ENCODE results near the gene PTRHD1. TPM values are rescaled to one million over a fixed set of nuclear protein-coding genes. Genes with fewer than 3 reads are reported as not detected.
A peak's percentile ranks its signal among the peaks of the same experiment; 100 is the strongest.
"Not testable (repeated sequence)": the region's sequence is repeated elsewhere in the genome, so short reads cannot be mapped to it uniquely, and the experiment has no call there.

Gene PTRHD1
- 10 to 100 TPM; 21.4 to 44.8 (median 27.2) TPM for total RNA-seq

DNA sequence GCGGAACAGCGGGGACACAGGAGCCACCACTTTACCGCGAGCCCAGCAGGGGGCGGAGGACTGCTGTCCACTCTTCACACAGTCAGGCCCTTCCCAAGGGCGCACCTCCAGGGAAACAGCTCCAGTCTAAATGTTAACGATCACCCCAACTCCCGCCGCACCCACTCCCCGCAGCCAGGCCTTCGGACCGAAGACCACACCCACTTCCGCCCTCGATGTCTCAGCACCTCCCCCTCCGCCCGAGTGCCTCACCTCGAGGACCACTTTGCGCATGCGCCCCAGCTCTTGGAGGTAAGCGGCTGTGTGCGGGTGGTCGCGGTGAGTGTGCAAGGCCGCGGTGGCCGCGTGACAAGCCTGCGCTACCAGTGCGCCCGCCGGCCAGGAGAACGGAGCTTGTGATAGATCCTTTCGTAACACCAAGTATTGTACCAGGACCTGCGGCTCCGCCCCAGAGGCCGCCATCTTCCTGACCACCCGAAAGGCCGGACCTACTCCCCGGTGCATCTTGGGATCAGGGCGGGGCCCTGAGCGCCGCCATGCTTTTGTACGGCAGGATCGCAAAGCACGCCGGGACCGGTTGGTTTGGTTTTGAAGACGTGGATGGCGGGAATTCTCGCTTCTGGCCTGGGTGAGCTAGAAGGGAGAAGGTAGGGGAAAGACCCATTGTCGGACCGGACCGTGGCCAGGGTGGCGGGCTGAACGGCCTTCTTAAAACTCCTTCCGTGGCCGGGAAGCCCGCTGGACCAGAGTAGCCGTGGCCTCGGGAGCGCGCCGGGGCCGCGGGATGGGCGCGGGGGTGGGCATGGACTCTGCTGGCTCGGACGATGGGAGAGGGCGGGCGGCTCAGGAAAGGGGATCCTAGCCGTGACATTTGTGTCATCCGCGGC is at the start of gene PTRHD1, which contains the start of gene CENPO:
Gene PTRHD1 (minus strand): TSS at position 518 of the 887 bp plus-strand sequence. CDS start 14 bp downstream, at position 504.
Gene CENPO (plus strand): TSS at position 552 of the 887 bp plus-strand sequence. CDS start 495 bp downstream, outside the sequence.
- ATAC-seq (replicated peaks in 6 of 8), result peak; percentile 89 to 94 (median 92)
- H3K4me3 ChIP-seq, result peak within 1 kb of the TSS; percentile 78 to 99 (median 90)
- WGBS, 10 experiments, result 0 to 3% (median 0%) methylated on average over 2 to 19 of the region's 74 CpGs; no CpG with 5 or more reads in 5 of the 10 experiments
- H3K27ac ChIP-seq, result peak within 1 kb of the TSS; percentile 100
- H3K4me1 ChIP-seq (replicated peaks in 1 of 2), result peaks cover 5 to 6% of the 10 kb centered on the region in 2 donors
- in situ Hi-C loops (cut with MboI; ENCODE audit: low pct_unique_long_range_greater_than_20kb in 2 of 9, low sequenced_read_pairs in 9 of 9, unreplicated experiment in 9 of 9), result no loop called here

GRCh38 chr2:24842081-24843050 is 49.2 kb upstream of the PTRHD1 start:
- in situ Hi-C loops (cut with MboI; ENCODE audit: low pct_unique_long_range_greater_than_20kb in 2 of 9, low sequenced_read_pairs in 9 of 9, unreplicated experiment in 9 of 9), result loop anchor here in 2 of 9 experiments (25.0 kb wide), 1 partner anchor 430 kb away; no protein-coding TSS in a partner anchor
- Histone ChIP-seq H3K4me3 (no peak overlapping the region), H3K27ac (no peak overlapping the region), H3K4me1 (replicated peaks in 1 of 2) (no peaks in the 10 kb centered on the region)
- ATAC-seq (replicated peaks in 6 of 8), result no peak
- WGBS, 10 experiments, result 73 to 100% (median 93%) methylated on average over 1 to 26 of the region's 39 CpGs; no CpG with 5 or more reads in 1 of the 10 experiments

- H3K4me1 ChIP-seq (replicated peaks in 1 of 2), result no peaks in the 10 kb centered on the region
- in situ Hi-C loops (cut with MboI; ENCODE audit: low pct_unique_long_range_greater_than_20kb in 2 of 9, low sequenced_read_pairs in 9 of 9, unreplicated experiment in 9 of 9), result loop anchor here in 2 of 9 experiments (25.0 kb wide), 1 partner anchor 429 kb away; no protein-coding TSS in a partner anchor
- no peak for ATAC-seq (replicated peaks in 6 of 8)
- H3K27ac ChIP-seq, result no peak overlapping the region
- 83 to 100% (median 84%) methylated on average over 2 to 6 of the region's 26 CpGs; no CpG with 5 or more reads in 5 of the 10 experiments for WGBS, 10 experiments
- H3K4me3 ChIP-seq, result no peak overlapping the region
Measured at GRCh38 chr2:24840962-24841945, 48.1 kb upstream of the PTRHD1 start.

- H3K27ac ChIP-seq, result no peak overlapping the region
- H3K4me3 ChIP-seq, result no peak overlapping the region
- H3K4me1 ChIP-seq (replicated peaks in 1 of 2), result no peaks in the 10 kb centered on the region
- 82 to 100% (median 82%) methylated on average over 1 to 7 of the region's 17 CpGs; no CpG with 5 or more reads in 5 of the 10 experiments for WGBS, 10 experiments
- in situ Hi-C loops (cut with MboI; ENCODE audit: low pct_unique_long_range_greater_than_20kb in 2 of 9, low sequenced_read_pairs in 9 of 9, unreplicated experiment in 9 of 9), result loop anchor here in 2 of 9 experiments (25.0 kb wide), 1 partner anchor 428 kb away; no protein-coding TSS in a partner anchor
- ATAC-seq (replicated peaks in 6 of 8), result no peak
Measured at GRCh38 chr2:24840164-24840869, 47.1 kb upstream of the PTRHD1 start.

GRCh38 chr2:24839729-24840128 is 46.5 kb upstream of the PTRHD1 start:
- Histone ChIP-seq H3K4me1 (replicated peaks in 1 of 2) (no peaks in the 10 kb centered on the region), H3K4me3 (no peak overlapping the region), H3K27ac (no peak overlapping the region)
- in situ Hi-C loops (cut with MboI; ENCODE audit: low pct_unique_long_range_greater_than_20kb in 2 of 9, low sequenced_read_pairs in 9 of 9, unreplicated experiment in 9 of 9), result loop anchor here in 2 of 9 experiments (25.0 kb wide), 1 partner anchor 427 kb away; no protein-coding TSS in a partner anchor
- ATAC-seq (replicated peaks in 6 of 8), result no peak
- 40 to 97% methylated on average over 1 to 7 of the region's 15 CpGs; no CpG with 5 or more reads in 8 of the 10 experiments for WGBS, 10 experiments

GRCh38 chr2:24838541-24838940 is 45.4 kb upstream of the PTRHD1 start:
- H3K4me1 ChIP-seq (replicated peaks in 1 of 2), result no peaks in the 10 kb centered on the region
- H3K4me3 ChIP-seq, result no peak overlapping the region
- H3K27ac ChIP-seq, result no peak overlapping the region
- in situ Hi-C loops (cut with MboI; ENCODE audit: low pct_unique_long_range_greater_than_20kb in 2 of 9, low sequenced_read_pairs in 9 of 9, unreplicated experiment in 9 of 9), result loop anchor here in 2 of 9 experiments (25.0 kb wide), 1 partner anchor 426 kb away; no protein-coding TSS in a partner anchor
- WGBS, 10 experiments, result 80 to 100% (median 100%) methylated on average over 2 to 4 of the region's 18 CpGs; no CpG with 5 or more reads in 5 of the 10 experiments
- ATAC-seq (replicated peaks in 6 of 8), result no peak

GRCh38 chr2:24837996-24838513 is 44.9 kb upstream of the PTRHD1 start:
- H3K4me1 ChIP-seq (replicated peaks in 1 of 2), result no peaks in the 10 kb centered on the region
- WGBS, 10 experiments, result no CpG with 5 or more reads among the region's 5 CpGs
- H3K4me3 ChIP-seq, result no peak overlapping the region
- no peak overlapping the region for H3K27ac ChIP-seq
- in situ Hi-C loops (cut with MboI; ENCODE audit: low pct_unique_long_range_greater_than_20kb in 2 of 9, low sequenced_read_pairs in 9 of 9, unreplicated experiment in 9 of 9), result loop anchor here in 2 of 9 experiments (25.0 kb wide), 1 partner anchor 426 kb away; no protein-coding TSS in a partner anchor
- no peak for ATAC-seq (replicated peaks in 6 of 8)

GRCh38 chr2:24836706-24837105 is 43.5 kb upstream of the PTRHD1 start:
- ATAC-seq (replicated peaks in 6 of 8), result no peak
- WGBS, 10 experiments, result 83 to 100% (median 98%) methylated on average over 1 to 4 of the region's 9 CpGs; no CpG with 5 or more reads in 4 of the 10 experiments
- in situ Hi-C loops (cut with MboI; ENCODE audit: low pct_unique_long_range_greater_than_20kb in 2 of 9, low sequenced_read_pairs in 9 of 9, unreplicated experiment in 9 of 9), result loop anchor here in 2 of 9 experiments (25.0 kb wide), 1 partner anchor 424 kb away; no protein-coding TSS in a partner anchor
- no peak overlapping the region for H3K4me3 ChIP-seq
- no peak overlapping the region for H3K27ac ChIP-seq
- no peaks in the 10 kb centered on the region for H3K4me1 ChIP-seq (replicated peaks in 1 of 2)

DNA sequence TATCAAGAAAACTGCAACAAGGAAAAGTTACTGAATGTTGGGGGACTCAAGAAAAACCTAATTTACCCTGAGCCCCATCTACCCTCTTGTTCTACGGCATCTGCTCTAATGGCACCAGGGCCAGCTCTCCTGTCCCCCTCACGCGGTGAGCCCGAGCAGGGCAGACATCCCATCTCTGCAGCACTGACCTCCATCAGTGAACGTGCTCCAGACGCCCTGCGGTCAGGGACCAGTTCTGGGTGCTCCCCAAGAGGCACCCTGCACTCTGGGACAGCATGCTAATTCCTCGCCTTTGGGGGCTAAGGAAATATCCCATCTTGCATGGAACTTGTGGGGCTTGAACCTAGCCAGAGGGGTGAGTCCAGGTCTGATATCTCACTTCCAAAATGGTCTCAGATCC is 43.0 kb upstream of the PTRHD1 start:
- 100% methylated on average over 1 of the region's 8 CpGs; no CpG with 5 or more reads in 5 of the 10 experiments for WGBS, 10 experiments
- Histone ChIP-seq H3K4me3 (no peak overlapping the region), H3K4me1 (replicated peaks in 1 of 2) (peaks cover 0 to 3% of the 10 kb centered on the region in 2 donors), H3K27ac (no peak overlapping the region)
- no peak for ATAC-seq (replicated peaks in 6 of 8)
- in situ Hi-C loops (cut with MboI; ENCODE audit: low pct_unique_long_range_greater_than_20kb in 2 of 9, low sequenced_read_pairs in 9 of 9, unreplicated experiment in 9 of 9), result loop anchor here in 2 of 9 experiments (25.0 kb wide), 1 partner anchor 424 kb away; no protein-coding TSS in a partner anchor

- in situ Hi-C loops (cut with MboI; ENCODE audit: low pct_unique_long_range_greater_than_20kb in 2 of 9, low sequenced_read_pairs in 9 of 9, unreplicated experiment in 9 of 9), result loop anchor here in 2 of 9 experiments (25.0 kb wide), 1 partner anchor 423 kb away; no protein-coding TSS in a partner anchor
- H3K4me1 ChIP-seq (replicated peaks in 1 of 2); H3K4me3 ChIP-seq; H3K27ac ChIP-seq: not testable (repeated sequence)
- WGBS, 10 experiments, result 50 to 100% (median 95%) methylated on average over 1 to 4 of the region's 8 CpGs; no CpG with 5 or more reads in 4 of the 10 experiments
- peak in 2 of 8 experiments; percentile 81 to 93 for ATAC-seq (replicated peaks in 6 of 8)
Measured at GRCh38 chr2:24835411-24835810, 42.2 kb upstream of the PTRHD1 start.
